Osteocyte (in vitro differentiated cells): Measurements from ENCODE around the gene ARHGAP42. TPM values are rescaled to one million over a fixed set of nuclear protein-coding genes. Genes with fewer than 3 reads are reported as not detected.
"Not testable (repeated sequence)": the region's sequence is repeated elsewhere in the genome, so short reads cannot be mapped to it uniquely, and the experiment has no call there.

Source experiments
- DNase-seq: peaks from one replicate; pipeline ENCODE4 v3.0.0; 2021; ENCODE audit warnings: mixed read lengths; ENCODE audit not compliant: unreplicated experiment; ENCODE audit errors: extremely low spot score
- H3K27ac Mint-ChIP-seq: one replicate; pipeline ENCODE4 v1.8.0; 2021; ENCODE audit warnings: mild to moderate bottlenecking, mixed read lengths; ENCODE audit not compliant: unreplicated experiment
- H3K27me3 Mint-ChIP-seq: one replicate; pipeline ENCODE4 v1.8.0; 2021; ENCODE audit warnings: mixed read lengths; ENCODE audit not compliant: unreplicated experiment
- H3K36me3 Mint-ChIP-seq: one replicate; pipeline ENCODE4 v1.8.0; 2021; ENCODE audit warnings: mixed read lengths; ENCODE audit not compliant: unreplicated experiment
- H3K4me1 Mint-ChIP-seq: one replicate; pipeline ENCODE4 v1.8.0; 2021; ENCODE audit warnings: mixed read lengths; ENCODE audit not compliant: unreplicated experiment
- H3K4me3 Mint-ChIP-seq: one replicate; pipeline ENCODE4 v1.8.0; 2021; ENCODE audit warnings: mild to moderate bottlenecking, moderate library complexity, mixed read lengths; ENCODE audit not compliant: unreplicated experiment
- H3K9me3 Mint-ChIP-seq: one replicate; pipeline ENCODE4 v1.8.0; 2021; ENCODE audit warnings: mixed read lengths; ENCODE audit not compliant: unreplicated experiment
- total RNA-seq: library from RNA; stranded (reverse); gene quantifications from 2 replicates; pipeline ENCODE4 v1.2.1, GENCODE V29; 2021
- TF ChIP-seq, protein P1 (sequence below): fragments of 200-600 bp; sonication (generic); IDR thresholded peaks from 2 replicates; pipeline ENCODE4 v1.5.0; 2021; ENCODE audit warnings: antibody characterized with exemption, mild to moderate bottlenecking, moderate library complexity

The ARHGAP42 gene
- total RNA-seq, 1 donor from 2014 or later = 12.7 TPM

- Mint-ChIP-seq H3K4me1 (no peaks in the 10 kb centered on the region), H3K4me3 (no peak overlapping the region), H3K27ac (no peak overlapping the region), H3K27me3 (no peaks in the 10 kb centered on the region), H3K9me3 (no peaks in the 10 kb centered on the region), H3K36me3 (no peaks in the 10 kb centered on the region)
- no peak for DNase-seq
- TF ChIP-seq, protein P1, sequence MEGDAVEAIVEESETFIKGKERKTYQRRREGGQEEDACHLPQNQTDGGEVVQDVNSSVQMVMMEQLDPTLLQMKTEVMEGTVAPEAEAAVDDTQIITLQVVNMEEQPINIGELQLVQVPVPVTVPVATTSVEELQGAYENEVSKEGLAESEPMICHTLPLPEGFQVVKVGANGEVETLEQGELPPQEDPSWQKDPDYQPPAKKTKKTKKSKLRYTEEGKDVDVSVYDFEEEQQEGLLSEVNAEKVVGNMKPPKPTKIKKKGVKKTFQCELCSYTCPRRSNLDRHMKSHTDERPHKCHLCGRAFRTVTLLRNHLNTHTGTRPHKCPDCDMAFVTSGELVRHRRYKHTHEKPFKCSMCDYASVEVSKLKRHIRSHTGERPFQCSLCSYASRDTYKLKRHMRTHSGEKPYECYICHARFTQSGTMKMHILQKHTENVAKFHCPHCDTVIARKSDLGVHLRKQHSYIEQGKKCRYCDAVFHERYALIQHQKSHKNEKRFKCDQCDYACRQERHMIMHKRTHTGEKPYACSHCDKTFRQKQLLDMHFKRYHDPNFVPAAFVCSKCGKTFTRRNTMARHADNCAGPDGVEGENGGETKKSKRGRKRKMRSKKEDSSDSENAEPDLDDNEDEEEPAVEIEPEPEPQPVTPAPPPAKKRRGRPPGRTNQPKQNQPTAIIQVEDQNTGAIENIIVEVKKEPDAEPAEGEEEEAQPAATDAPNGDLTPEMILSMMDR = no peak
Observed at GRCh38 chr11:100663996-100664395, 23.1 kb upstream of the ARHGAP42 start.

DNA sequence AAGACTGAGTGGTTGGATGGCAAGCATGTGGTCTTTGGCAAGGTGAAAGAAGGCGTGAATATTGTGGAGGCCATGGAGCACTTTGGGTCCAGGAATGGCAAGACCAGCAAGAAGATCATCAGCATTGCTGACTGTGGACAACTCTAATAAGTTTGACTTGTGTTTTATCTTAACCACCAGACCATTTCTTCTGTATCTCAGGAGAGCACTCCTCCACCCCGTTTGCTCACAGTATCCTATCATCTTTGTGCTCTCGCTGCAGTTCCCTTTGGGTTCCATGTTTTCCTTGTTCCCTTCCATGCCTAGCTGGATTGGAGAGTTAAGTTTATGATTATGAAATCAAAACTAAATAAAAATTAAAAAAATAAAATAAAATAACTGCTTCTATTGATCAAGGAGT, 20.3 kb upstream of the ARHGAP42 start:
- H3K4me3 Mint-ChIP-seq, H3K4me1 Mint-ChIP-seq, H3K27me3 Mint-ChIP-seq, H3K27ac Mint-ChIP-seq, H3K36me3 Mint-ChIP-seq, H3K9me3 Mint-ChIP-seq, DNase-seq: not testable (repeated sequence)

DNA sequence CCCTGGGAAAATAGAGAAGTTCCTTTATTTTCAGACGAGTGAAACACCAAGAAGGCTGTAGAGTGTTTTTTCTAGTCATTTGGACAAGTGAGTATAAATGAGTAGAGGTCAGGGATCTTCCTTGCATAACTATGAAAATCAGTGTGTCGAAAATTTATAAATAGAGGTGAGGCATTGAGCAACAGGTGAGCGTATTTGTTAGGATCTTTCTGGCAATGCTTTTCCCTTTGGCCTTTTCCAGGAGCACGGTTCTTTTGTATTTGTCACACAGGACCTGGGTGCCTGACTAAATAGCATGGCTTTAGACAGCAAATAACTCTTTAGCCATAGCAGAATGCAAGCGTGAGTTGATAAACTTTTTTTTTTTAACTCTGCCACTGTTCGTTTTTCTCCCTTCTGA, 19.6 kb upstream of the ARHGAP42 start:
- DNase-seq = no peak
- no peaks in the 10 kb centered on the region for H3K9me3 Mint-ChIP-seq

DNA sequence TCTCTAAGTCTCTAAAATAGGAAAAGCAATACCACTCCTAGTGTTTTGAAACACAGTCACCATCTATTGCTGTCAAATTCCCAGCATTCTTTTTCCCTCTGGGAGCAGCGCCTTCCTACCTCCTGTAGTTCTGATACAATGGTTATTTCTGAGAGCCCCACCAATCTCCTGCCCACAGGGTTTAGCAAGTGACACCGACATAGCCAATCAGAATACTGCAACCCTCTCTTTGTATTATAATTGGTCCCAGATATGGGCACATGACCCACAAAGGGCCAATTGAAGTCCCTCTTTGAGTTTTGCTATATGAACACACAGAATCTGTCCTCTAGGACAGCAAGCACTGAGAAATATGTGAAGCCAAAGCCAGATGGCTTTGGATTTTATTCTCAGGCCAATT, 16.9 kb upstream of the ARHGAP42 start:
- H3K27ac Mint-ChIP-seq = no peak overlapping the region
- H3K4me3 Mint-ChIP-seq = no peak overlapping the region
- DNase-seq = no peak
- no peaks in the 10 kb centered on the region for H3K27me3 Mint-ChIP-seq
- TF ChIP-seq, protein P1 = no peak
- H3K9me3 Mint-ChIP-seq = no peaks in the 10 kb centered on the region
- H3K4me1 Mint-ChIP-seq = no peaks in the 10 kb centered on the region
- H3K36me3 Mint-ChIP-seq = no peaks in the 10 kb centered on the region

More for the DNA sequence above, 19.6 kb upstream of the ARHGAP42 start:
- Mint-ChIP-seq H3K4me3 (no peak overlapping the region), H3K36me3 (no peaks in the 10 kb centered on the region), H3K27me3 (no peaks in the 10 kb centered on the region), H3K4me1 (no peaks in the 10 kb centered on the region), H3K27ac (no peak overlapping the region)
- TF ChIP-seq, protein P1 = no peak

GRCh38 chr11:100671471-100671870, 15.6 kb upstream of the ARHGAP42 start:
- no peaks in the 10 kb centered on the region for H3K27me3 Mint-ChIP-seq
- no peak overlapping the region for H3K27ac Mint-ChIP-seq
- no peaks in the 10 kb centered on the region for H3K36me3 Mint-ChIP-seq
- no peaks in the 10 kb centered on the region for H3K4me1 Mint-ChIP-seq
- no peaks in the 10 kb centered on the region for H3K9me3 Mint-ChIP-seq
- no peak overlapping the region for H3K4me3 Mint-ChIP-seq
- no peak for DNase-seq
- TF ChIP-seq, protein P1 = no peak

- H3K4me1 Mint-ChIP-seq = no peaks in the 10 kb centered on the region
- no peak overlapping the region for H3K27ac Mint-ChIP-seq
- TF ChIP-seq, protein P1 = no peak
- H3K9me3 Mint-ChIP-seq = no peaks in the 10 kb centered on the region
- H3K36me3 Mint-ChIP-seq = no peaks in the 10 kb centered on the region
- H3K27me3 Mint-ChIP-seq = no peaks in the 10 kb centered on the region
- H3K4me3 Mint-ChIP-seq = no peak overlapping the region
- no peak for DNase-seq
Observed at GRCh38 chr11:100672498-100673033, 14.5 kb upstream of the ARHGAP42 start.
